A549 (cell line): ENCODE results near the gene CSAD. TPM values are rescaled to one million over a fixed set of nuclear protein-coding genes. Genes with fewer than 3 reads are reported as not detected.

Experiments
- ATAC-seq, 2 experiments: fragments of 200-7000 bp in 1 of 2; fragments of >200 bp in 1 of 2; cut with Nextera tagmentation in 1 of 2; cut with Tn5 transposase in 1 of 2; 3 replicates each; pipeline versions ENCODE4 v1.8.0 to v1.9.1; 2018 to 2020; ENCODE audit warnings: mild to moderate bottlenecking in 1 of 2, moderate library complexity in 1 of 2
- CTCF ChIA-PET: fragments of 300-600 bp; sonication (Branson Sonifier 250); formaldehyde crosslinking; extraction: SDS; loops from one replicate; lab custom pipeline; 2021; ENCODE audit warnings: antibody characterized with exemption, inconsistent platforms; lab: Yijun Ruan, JAX
- POLR2A ChIA-PET: fragments of 350-600 bp; formaldehyde crosslinking; extraction: SDS; loops from one replicate; lab custom pipeline; 2021; ENCODE audit warnings: antibody characterized with exemption, inconsistent platforms; lab: Yijun Ruan, JAX
- DNase-seq, 2 experiments: peaks; one replicate each; pipeline versions ENCODE4 v3.0.0 to v3.0.0-alpha.2; 2011 to 2016; ENCODE audit warnings: low read depth in 1 of 2, low spot score in 1 of 2
- FAIRE-seq: peaks from 2 replicates; lab custom pipeline; 2011; peaks lifted over from hg19 to GRCh38; lab: Jason Lieb, UNC
- H3K27ac ChIP-seq, 2 experiments: fragments of >200 bp; sonication (Bioruptor Twin); formaldehyde crosslinking; 3 replicates each; pipeline ENCODE4 v1.5.1; 2016 to 2017
- H3K4me1 ChIP-seq: fragments of >200 bp; sonication (Bioruptor Twin); formaldehyde crosslinking; 3 replicates; pipeline ENCODE4 v1.6.1; 2016
- H3K4me2 ChIP-seq: fragments of >200 bp; sonication (Bioruptor Twin); formaldehyde crosslinking; 3 replicates; pipeline ENCODE4 v1.6.1; 2016
- H3K4me3 ChIP-seq: fragments of >200 bp; sonication (Bioruptor Twin); formaldehyde crosslinking; 3 replicates; pipeline ENCODE4 v1.5.1; 2016
- H3K9me3 ChIP-seq: fragments of >200 bp; sonication (Bioruptor Twin); formaldehyde crosslinking; 3 replicates; pipeline ENCODE4 v1.6.1; 2016
- CBX2 ChIP-seq: fragments of 200-600 bp; sonication (generic); IDR thresholded peaks from 2 replicates; pipeline ENCODE4 v1.6.1; 2016; ENCODE audit warnings: low read depth, mild to moderate bottlenecking, borderline replicate concordance
- CEBPB ChIP-seq, 2 experiments: fragments of >200 bp in 1 of 2; sonication (Bioruptor Twin) in 1 of 2; formaldehyde crosslinking in 1 of 2; IDR thresholded peaks; 2 replicates each; pipeline ENCODE4 v1.6.1; 2012 to 2016
- CHD2 ChIP-seq: fragments of 150-350 bp; IDR thresholded peaks from 2 replicates; pipeline ENCODE4 v1.6.1; 2014; ENCODE audit warnings: low read length; ENCODE audit not compliant: partially characterized antibody
- EHMT2 ChIP-seq: fragments of 200-600 bp; sonication (generic); IDR thresholded peaks from 2 replicates; pipeline ENCODE4 v1.6.1; 2016; ENCODE audit warnings: antibody characterized with exemption, low read depth, mild to moderate bottlenecking, moderate library complexity
- EP300 ChIP-seq, 2 experiments: fragments of >200 bp; sonication (Bioruptor Twin); formaldehyde crosslinking; IDR thresholded peaks; 2 replicates in 1 of 2; 3 replicates in 1 of 2; pipeline ENCODE4 v1.6.1; 2016 to 2017
- ESRRA ChIP-seq: fragments of 150-350 bp; IDR thresholded peaks from 2 replicates; pipeline ENCODE4 v1.6.1; 2014; ENCODE audit warnings: mild to moderate bottlenecking, low read length, borderline replicate concordance
- FOSL2 ChIP-seq, 2 experiments: fragments of 450-650 bp in 1 of 2; fragments of >200 bp in 1 of 2; sonication (Bioruptor Twin) in 1 of 2; formaldehyde crosslinking; IDR thresholded peaks; 2 replicates each; pipeline versions ENCODE4 v1.5.0 to v1.6.1; 2016 to 2020; ENCODE audit warnings: mild to moderate bottlenecking in 1 of 2, moderate library complexity in 1 of 2
- HDAC2 ChIP-seq: fragments of 200-600 bp; sonication (generic); IDR thresholded peaks from 2 replicates; pipeline ENCODE4 v1.6.1; 2016
- HEYL ChIP-seq: fragments of 250-450 bp; sonication (Bioruptor Pico); IDR thresholded peaks from 2 replicates; pipeline ENCODE4 v1.8.0; 2021; ENCODE audit warnings: mild to moderate bottlenecking, moderate library complexity
- HOXA7 ChIP-seq: fragments of 250-450 bp; sonication (Bioruptor Pico); IDR thresholded peaks from 2 replicates; pipeline ENCODE4 v1.5.0; 2020; ENCODE audit warnings: mild to moderate bottlenecking, moderate library complexity
- JUNB ChIP-seq: fragments of >200 bp; sonication (Bioruptor Twin); formaldehyde crosslinking; IDR thresholded peaks from 2 replicates; pipeline ENCODE4 v1.6.1; 2016
- KDM1A ChIP-seq: fragments of 200-600 bp; sonication (generic); IDR thresholded peaks from 2 replicates; pipeline ENCODE4 v1.6.1; 2016; ENCODE audit warnings: low read depth, mild to moderate bottlenecking
- POLR2AphosphoS2 ChIP-seq: conservative IDR thresholded peaks from 2 replicates; pipeline ENCODE4 v1.6.1; 2012; ENCODE audit warnings: low read length, improper control_type of control experiment, inconsistent platforms
- RAD21 ChIP-seq, 2 experiments: fragments of >200 bp in 1 of 2; sonication (Bioruptor Twin) in 1 of 2; formaldehyde crosslinking in 1 of 2; IDR thresholded peaks in 1 of 2; conservative IDR thresholded peaks in 1 of 2; 2 replicates in 1 of 2; 3 replicates in 1 of 2; pipeline ENCODE4 v1.6.1; 2012 to 2018; ENCODE audit warnings: inconsistent platforms in 1 of 2
- RCOR1 ChIP-seq: fragments of 150-350 bp; IDR thresholded peaks from 2 replicates; pipeline ENCODE4 v1.6.1; 2014; ENCODE audit warnings: antibody characterized with exemption, low read length, low read depth
- SMC3 ChIP-seq: fragments of >200 bp; sonication (Bioruptor Twin); formaldehyde crosslinking; IDR thresholded peaks from 3 replicates; pipeline ENCODE4 v1.6.1; 2018; ENCODE audit warnings: inconsistent platforms
- SREBF2 ChIP-seq: fragments of 450-650 bp; IDR thresholded peaks from 2 replicates; pipeline ENCODE4 v1.6.1; 2014; ENCODE audit warnings: mild to moderate bottlenecking, moderate library complexity
- TFCP2L1 ChIP-seq: fragments of 250-450 bp; sonication (Bioruptor Pico); IDR thresholded peaks from 2 replicates; pipeline ENCODE4 v1.5.0; 2021; ENCODE audit warnings: mild to moderate bottlenecking
- ZNF302 ChIP-seq: fragments of 250-450 bp; sonication (Bioruptor Pico); IDR thresholded peaks from 2 replicates; pipeline ENCODE4 v1.9.0; 2021; ENCODE audit warnings: inconsistent platforms, mild to moderate bottlenecking, moderate library complexity
- WGBS: methylation state at CpG from one replicate; pipeline ENCODE4 v1.1.6; 2017; ENCODE audit errors: missing lambda C conversion rate; 5-methylcytosine and 5-hydroxymethylcytosine counted together
- polyA plus RNA-seq, 4 experiments: library from polyadenylated mRNA; depleted of rRNA in 3 of 4; stranded (reverse); fragments of >200 nt; fragmentation: RNase III in 1 of 4; extraction: RNeasy Plus Mini Kit Qiagen cat#74134 plus additional on column Dnase treatment in 1 of 4; gene quantifications; 2 replicates in 3 of 4; 3 replicates in 1 of 4; pipeline ENCODE4 v1.2.3, GENCODE V29; 2011 to 2017
- TF ChIP-seq, protein P1 (sequence below): fragments of >200 bp; sonication (Bioruptor Twin); formaldehyde crosslinking; IDR thresholded peaks from 3 replicates; pipeline ENCODE4 v1.5.1; 2016
- TF ChIP-seq, protein P2 (sequence below): fragments of >200 bp; sonication (Bioruptor Twin); formaldehyde crosslinking; IDR thresholded peaks from 3 replicates; pipeline ENCODE4 v1.6.1; 2016
- TF ChIP-seq, protein P3 (sequence below): IDR thresholded peaks from 2 replicates; pipeline ENCODE4 v1.6.1; 2012
- TF ChIP-seq, protein P4 (sequence below): IDR thresholded peaks from 2 replicates; pipeline ENCODE4 v1.6.1; 2012; ENCODE audit warnings: low read depth, borderline replicate concordance
- TF ChIP-seq, protein P5 (sequence below): IDR thresholded peaks from 2 replicates; pipeline ENCODE4 v1.6.1; 2012

Gene CSAD
- polyA plus RNA-seq, 2 of the 4 experiments (the other 2 are of a cell fraction), result 14.5 to 16.5 TPM

DNA sequence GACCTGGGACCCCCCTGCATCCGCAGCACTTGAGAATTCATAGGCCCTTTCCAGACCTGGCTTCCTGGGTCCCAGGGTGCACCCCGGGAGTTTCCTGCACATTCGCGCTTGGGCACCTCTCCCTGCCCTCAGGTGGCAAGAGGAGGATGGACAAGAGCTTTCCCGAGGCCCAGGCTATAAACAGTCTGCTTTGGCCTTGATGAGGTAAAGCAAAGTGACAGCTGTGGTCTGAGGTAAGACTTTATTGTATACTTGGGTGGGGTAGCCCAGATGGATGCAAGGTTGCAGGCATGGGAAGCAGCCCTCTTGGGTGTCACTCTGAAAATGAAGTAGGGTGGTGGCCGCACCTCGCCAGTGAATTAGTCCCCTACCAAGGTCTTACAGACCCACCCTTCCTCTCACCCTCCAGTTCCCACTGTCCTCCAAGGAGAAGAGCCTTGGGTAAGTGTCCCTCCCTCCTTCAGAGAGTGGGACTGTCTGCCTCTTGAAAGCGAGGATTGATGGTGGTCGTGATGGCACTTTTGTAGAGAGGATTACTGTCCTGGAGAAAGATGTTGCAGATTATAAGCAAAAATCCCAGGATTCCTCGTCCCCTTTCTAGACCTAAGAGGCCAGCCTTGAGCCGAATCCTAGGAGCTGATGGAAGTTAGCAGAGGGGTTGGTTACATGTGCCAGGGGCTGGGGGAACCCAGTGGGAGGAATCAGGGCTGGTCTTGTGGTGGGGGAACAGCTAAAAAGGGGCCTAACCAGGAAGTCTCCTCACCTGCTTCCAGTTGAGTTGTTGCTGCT, 10.6 kb upstream of the CSAD start:
- FAIRE-seq (no peak), DNase-seq (no peak), ATAC-seq (no peak)
- H3K9me3 ChIP-seq, result no peaks in the 10 kb centered on the region
- TF ChIP-seq CEBPB (IDR thresholded peaks at IDR 0.05), result no peak
- no peak for TF ChIP-seq KDM1A
- TF ChIP-seq FOSL2 (IDR thresholded peaks at IDR 0.05), result no peak
- TF ChIP-seq FOSL2 (CRISPR knock-in tag; IDR thresholded peaks at IDR 0.05), result no peak
- no peak for TF ChIP-seq HOXA7 (CRISPR knock-in tag)
- TF ChIP-seq SREBF2, result no peak
- TF ChIP-seq ZNF302 (CRISPR knock-in tag), result no peak
- TF ChIP-seq HDAC2, result no peak
- TF ChIP-seq RCOR1, result no peak
- TF ChIP-seq, protein P1, sequence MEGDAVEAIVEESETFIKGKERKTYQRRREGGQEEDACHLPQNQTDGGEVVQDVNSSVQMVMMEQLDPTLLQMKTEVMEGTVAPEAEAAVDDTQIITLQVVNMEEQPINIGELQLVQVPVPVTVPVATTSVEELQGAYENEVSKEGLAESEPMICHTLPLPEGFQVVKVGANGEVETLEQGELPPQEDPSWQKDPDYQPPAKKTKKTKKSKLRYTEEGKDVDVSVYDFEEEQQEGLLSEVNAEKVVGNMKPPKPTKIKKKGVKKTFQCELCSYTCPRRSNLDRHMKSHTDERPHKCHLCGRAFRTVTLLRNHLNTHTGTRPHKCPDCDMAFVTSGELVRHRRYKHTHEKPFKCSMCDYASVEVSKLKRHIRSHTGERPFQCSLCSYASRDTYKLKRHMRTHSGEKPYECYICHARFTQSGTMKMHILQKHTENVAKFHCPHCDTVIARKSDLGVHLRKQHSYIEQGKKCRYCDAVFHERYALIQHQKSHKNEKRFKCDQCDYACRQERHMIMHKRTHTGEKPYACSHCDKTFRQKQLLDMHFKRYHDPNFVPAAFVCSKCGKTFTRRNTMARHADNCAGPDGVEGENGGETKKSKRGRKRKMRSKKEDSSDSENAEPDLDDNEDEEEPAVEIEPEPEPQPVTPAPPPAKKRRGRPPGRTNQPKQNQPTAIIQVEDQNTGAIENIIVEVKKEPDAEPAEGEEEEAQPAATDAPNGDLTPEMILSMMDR, result no peak
- TF ChIP-seq HEYL (CRISPR knock-in tag), result no peak
- TF ChIP-seq, protein P2, sequence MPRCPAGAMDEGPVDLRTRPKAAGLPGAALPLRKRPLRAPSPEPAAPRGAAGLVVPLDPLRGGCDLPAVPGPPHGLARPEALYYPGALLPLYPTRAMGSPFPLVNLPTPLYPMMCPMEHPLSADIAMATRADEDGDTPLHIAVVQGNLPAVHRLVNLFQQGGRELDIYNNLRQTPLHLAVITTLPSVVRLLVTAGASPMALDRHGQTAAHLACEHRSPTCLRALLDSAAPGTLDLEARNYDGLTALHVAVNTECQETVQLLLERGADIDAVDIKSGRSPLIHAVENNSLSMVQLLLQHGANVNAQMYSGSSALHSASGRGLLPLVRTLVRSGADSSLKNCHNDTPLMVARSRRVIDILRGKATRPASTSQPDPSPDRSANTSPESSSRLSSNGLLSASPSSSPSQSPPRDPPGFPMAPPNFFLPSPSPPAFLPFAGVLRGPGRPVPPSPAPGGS, result no peak
- TF ChIP-seq ESRRA, result no peak
- TF ChIP-seq, protein P3, sequence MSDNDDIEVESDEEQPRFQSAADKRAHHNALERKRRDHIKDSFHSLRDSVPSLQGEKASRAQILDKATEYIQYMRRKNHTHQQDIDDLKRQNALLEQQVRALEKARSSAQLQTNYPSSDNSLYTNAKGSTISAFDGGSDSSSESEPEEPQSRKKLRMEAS, result no peak
- no peak for TF ChIP-seq SMC3
- TF ChIP-seq CHD2, result no peak
- no peak for TF ChIP-seq TFCP2L1 (CRISPR knock-in tag)
- TF ChIP-seq POLR2AphosphoS2, result no peak
- no peak for TF ChIP-seq CBX2
- no peak for TF ChIP-seq JUNB
- TF ChIP-seq, protein P4, sequence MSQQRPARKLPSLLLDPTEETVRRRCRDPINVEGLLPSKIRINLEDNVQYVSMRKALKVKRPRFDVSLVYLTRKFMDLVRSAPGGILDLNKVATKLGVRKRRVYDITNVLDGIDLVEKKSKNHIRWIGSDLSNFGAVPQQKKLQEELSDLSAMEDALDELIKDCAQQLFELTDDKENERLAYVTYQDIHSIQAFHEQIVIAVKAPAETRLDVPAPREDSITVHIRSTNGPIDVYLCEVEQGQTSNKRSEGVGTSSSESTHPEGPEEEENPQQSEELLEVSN, result no peak
- H3K27ac ChIP-seq, result no peak overlapping the region
- H3K4me2 ChIP-seq, result no peak overlapping the region
- peaks cover 20% of the 10 kb centered on the region; the same call in 2 of the 3 replicates for H3K4me1 ChIP-seq
- no peak overlapping the region for H3K4me3 ChIP-seq
- 94% methylated on average over 11 of the region's 11 CpGs for WGBS
- ChIA-PET POLR2A (interaction anchor here (5.4 kb wide), 1 partner anchor 10 kb away, joined by 33 read pairs; the partner anchor contains the start of genes CSAD and ZNF740), CTCF (interaction anchor here (1.4 to 36.2 kb wide), 7 partner anchors 7 to 124 kb away, joined by 3 to 646 read pairs (median 52); partner anchors contain the start of genes CSAD, ITGB7 and ZNF740)

DNA sequence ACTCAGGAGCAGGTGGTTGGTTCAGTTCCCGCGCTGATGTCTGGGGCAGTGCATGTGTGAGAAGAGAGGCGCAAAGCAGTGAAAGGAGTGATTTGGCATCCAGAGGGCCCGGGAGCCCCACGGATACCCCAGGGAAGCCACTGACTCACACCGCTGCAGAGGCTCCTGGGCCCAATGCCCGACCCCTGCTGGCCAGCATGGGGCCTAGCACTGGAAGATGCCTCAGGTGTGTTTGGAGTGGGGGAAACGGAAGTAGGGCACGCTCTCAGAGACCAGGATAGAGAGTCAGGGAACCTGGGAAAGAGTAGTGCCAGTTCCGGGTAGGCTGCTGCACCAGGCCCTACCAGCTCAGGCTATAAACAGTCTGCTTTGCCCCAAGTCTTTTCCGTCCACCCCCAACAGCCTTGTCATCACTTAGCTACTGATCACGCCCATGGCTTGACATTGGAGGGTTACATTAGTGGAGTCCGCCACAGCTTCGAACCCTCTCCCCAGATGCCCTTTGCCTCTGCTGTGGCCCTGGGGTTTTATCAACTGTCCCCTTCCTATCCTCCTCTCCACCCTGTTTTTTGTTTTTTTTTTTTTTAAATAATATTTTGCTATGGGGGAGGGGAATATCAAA, 9.5 kb upstream of the CSAD start:
- no peak overlapping the region for H3K4me3 ChIP-seq
- H3K4me1 ChIP-seq, result peaks cover 15% of the 10 kb centered on the region; the same call in 2 of the 3 replicates

More for the DNA sequence above, 9.5 kb upstream of the CSAD start:
- Histone ChIP-seq H3K9me3 (no peaks in the 10 kb centered on the region), H3K27ac (peak overlapping the region; percentile 33 to 44; a peak in 3 of 6 replicates), H3K4me2 (peak overlapping the region; percentile 31; the same call in 1 of the 3 replicates)
- TF ChIP-seq HOXA7 (CRISPR knock-in tag) (no peak), KDM1A (no peak), EHMT2 (no peak), RAD21 (conservative IDR thresholded peaks at IDR 0.05 in 1 of 2, IDR thresholded peaks at IDR 0.05 in 1 of 2) (peak; percentile 65 to 66; a peak in 4 of 5 replicates), EP300 (IDR thresholded peaks at IDR 0.05) (no peak), POLR2AphosphoS2 (0 out of 2 replicates have a peak, but pooled peaks have one; percentile 74), SMC3 (peak; percentile 82), CEBPB (IDR thresholded peaks at IDR 0.05) (no peak), FOSL2 (IDR thresholded peaks at IDR 0.05) (no peak), FOSL2 (CRISPR knock-in tag; IDR thresholded peaks at IDR 0.05) (peak; percentile 70; the same call in 1 of the 2 replicates)
- TF ChIP-seq, protein P1, result peak; percentile 78
- TF ChIP-seq, protein P3, result no peak
- TF ChIP-seq, protein P5, sequence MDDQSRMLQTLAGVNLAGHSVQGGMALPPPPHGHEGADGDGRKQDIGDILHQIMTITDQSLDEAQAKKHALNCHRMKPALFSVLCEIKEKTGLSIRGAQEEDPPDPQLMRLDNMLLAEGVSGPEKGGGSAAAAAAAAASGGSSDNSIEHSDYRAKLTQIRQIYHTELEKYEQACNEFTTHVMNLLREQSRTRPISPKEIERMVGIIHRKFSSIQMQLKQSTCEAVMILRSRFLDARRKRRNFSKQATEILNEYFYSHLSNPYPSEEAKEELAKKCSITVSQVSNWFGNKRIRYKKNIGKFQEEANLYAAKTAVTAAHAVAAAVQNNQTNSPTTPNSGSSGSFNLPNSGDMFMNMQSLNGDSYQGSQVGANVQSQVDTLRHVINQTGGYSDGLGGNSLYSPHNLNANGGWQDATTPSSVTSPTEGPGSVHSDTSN, result 0 out of 2 replicates have a peak, but pooled peaks have one; percentile 51
- peak; percentile 54 for FAIRE-seq
- DNase-seq, result peak; percentile 73 to 87
- ATAC-seq, result peak; percentile 87 to 90
- 40% methylated on average over 14 of the region's 14 CpGs for WGBS
- ChIA-PET CTCF (interaction anchor here (0.6 to 36.2 kb wide), 18 partner anchors 8 to 146 kb away, joined by 3 to 646 read pairs (median 3); partner anchors contain the start of genes CSAD, ITGB7 and ZNF740), POLR2A (interaction anchor here (0.9 to 5.4 kb wide), 2 partner anchors 9 to 31 kb away, joined by 4 to 33 read pairs; partner anchors contain the start of genes CSAD and ZNF740)
